H1 (cell line): Measurements from ENCODE around the gene RBCK1.

Source experiments
- BRCA1 ChIP-seq: IDR thresholded peaks from 2 replicates; pipeline ENCODE4 v1.6.1; 2012; ENCODE audit warnings: low read depth, low read length, improper control_type of control experiment
- CTCF ChIP-seq, 3 experiments: IDR thresholded peaks; 1 replicate in 2 of 3; 2 replicates in 1 of 3; pipeline versions ENCODE4 v1.5.1 to v1.6.1; 2011; ENCODE audit warnings: low read length in 3 of 3, mild to moderate bottlenecking in 3 of 3, inconsistent platforms in 2 of 3, low read depth in 1 of 3, moderate library complexity in 1 of 3; ENCODE audit not compliant: insufficient read depth in 1 of 3; ENCODE audit errors: control extremely low read depth in 1 of 3
- EP300 ChIP-seq, 2 experiments: IDR thresholded peaks; 1 replicate in 1 of 2; 2 replicates in 1 of 2; pipeline ENCODE4 v1.6.1; 2011 to 2012; ENCODE audit warnings: low read depth in 2 of 2, low read length in 2 of 2, mild to moderate bottlenecking in 2 of 2, borderline replicate concordance in 1 of 2, inconsistent platforms in 1 of 2, moderate library complexity in 1 of 2
- EZH2 ChIP-seq: fragments of 200-600 bp; sonication (generic); IDR thresholded peaks from 2 replicates; pipeline ENCODE4 v1.7.1; 2012; ENCODE audit warnings: low read depth, mild to moderate bottlenecking, moderate library complexity, low read length, inconsistent platforms; ENCODE audit not compliant: severe bottlenecking
- JUND ChIP-seq: IDR thresholded peaks from 2 replicates; pipeline ENCODE4 v1.6.1; 2011; ENCODE audit warnings: mild to moderate bottlenecking, improper control_type of control experiment, low read length
- POLR2A ChIP-seq, 2 experiments: IDR thresholded peaks; 1 replicate in 1 of 2; 2 replicates in 1 of 2; pipeline ENCODE4 v1.6.1; 2011; ENCODE audit warnings: low read depth in 2 of 2, low read length in 2 of 2, mild to moderate bottlenecking in 2 of 2; ENCODE audit errors: control extremely low read depth in 1 of 2
- SIN3A ChIP-seq, 2 experiments: IDR thresholded peaks in 1 of 2; conservative IDR thresholded peaks in 1 of 2; 2 replicates each; pipeline ENCODE4 v1.6.1; 2011 to 2012; ENCODE audit warnings: low read length in 2 of 2, improper control_type of control experiment in 1 of 2, low read depth in 1 of 2, mild to moderate bottlenecking in 1 of 2
- TAF1 ChIP-seq: IDR thresholded peaks from 2 replicates; pipeline ENCODE4 v1.6.1; 2011; ENCODE audit warnings: mild to moderate bottlenecking, low read depth, low read length
- TCF12 ChIP-seq: IDR thresholded peaks from 2 replicates; pipeline ENCODE4 v1.6.1; 2011; ENCODE audit warnings: low read depth, mild to moderate bottlenecking, low read length

DNA sequence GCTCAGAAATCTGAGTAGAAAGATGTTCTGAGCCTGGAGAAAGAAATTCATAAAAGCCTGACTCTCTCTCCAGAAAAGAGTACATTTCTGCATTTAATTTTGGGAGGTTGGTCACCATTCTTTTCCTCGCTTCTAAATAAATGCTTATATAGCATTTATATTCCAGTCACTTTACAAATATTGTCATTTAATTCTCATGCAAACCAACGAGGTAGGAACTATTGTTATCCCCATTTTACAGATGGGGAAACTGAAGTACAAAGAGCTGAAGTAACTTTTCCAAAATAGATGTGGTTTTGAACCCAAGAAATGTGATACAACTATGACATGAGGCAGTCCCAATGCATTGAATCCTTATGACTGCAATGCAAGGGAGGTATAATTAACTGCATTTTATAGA is 32.0 kb upstream of the RBCK1 start:
- TF ChIP-seq BRCA1 (no peak), TAF1 (no peak), SIN3A (conservative IDR thresholded peaks at IDR 0.05 in 1 of 2, IDR thresholded peaks at IDR 0.05 in 1 of 2; ENCODE audit: low read depth in 1 of 2, low read length in 2 of 2) (no peak), EZH2 (no peak), EP300 (IDR thresholded peaks at IDR 0.05; ENCODE audit: borderline replicate concordance in 1 of 2, low read depth in 2 of 2, low read length in 2 of 2) (no peak), POLR2A (IDR thresholded peaks at IDR 0.05; ENCODE audit: control extremely low read depth in 1 of 2, low read depth in 2 of 2, low read length in 2 of 2) (no peak), JUND (no peak), CTCF (IDR thresholded peaks at IDR 0.05; ENCODE audit: control extremely low read depth in 1 of 3, insufficient read depth in 1 of 3, low read depth in 1 of 3, low read length in 3 of 3) (no peak), TCF12 (no peak)
